GM19238 (cell line): ENCODE results near the gene OSBP2.

Experiments
- DNase-seq: peaks from one replicate; pipeline ENCODE4 v3.0.0; 2011; ENCODE audit warnings: low spot score; ENCODE audit not compliant: insufficient read length

OSBP2 gene

GRCh38 chr22:30878516-30879414 is 184.1 kb downstream of the OSBP2 start:
- DNase-seq: no peak

GRCh38 chr22:30879415-30879797 is 184.7 kb downstream of the OSBP2 start:
- DNase-seq: no peak

- DNase-seq: no peak
Observed at GRCh38 chr22:30880181-30880601, 185.5 kb downstream of the OSBP2 start.

- no peak for DNase-seq
Observed at GRCh38 chr22:30880847-30881246, 186.2 kb downstream of the OSBP2 start.

GRCh38 chr22:30881361-30882183 is 186.9 kb downstream of the OSBP2 start:
- DNase-seq: no peak

- DNase-seq: no peak
Observed at GRCh38 chr22:30882184-30882717, 187.6 kb downstream of the OSBP2 start.

- DNase-seq: no peak
Observed at GRCh38 chr22:30882974-30883533, 188.4 kb downstream of the OSBP2 start.

- DNase-seq: no peak
Observed at GRCh38 chr22:30883586-30884145, 189.0 kb downstream of the OSBP2 start.

- DNase-seq: no peak
Observed at GRCh38 chr22:30884211-30885000, 189.7 kb downstream of the OSBP2 start.

GRCh38 chr22:30885001-30885366 is 190.3 kb downstream of the OSBP2 start:
- DNase-seq: no peak

GRCh38 chr22:30885591-30885990 is 190.9 kb downstream of the OSBP2 start:
- DNase-seq: no peak

GRCh38 chr22:30887453-30887852 is 192.8 kb downstream of the OSBP2 start:
- DNase-seq: no peak

GRCh38 chr22:30887861-30888260 is 193.2 kb downstream of the OSBP2 start:
- DNase-seq: no peak

GRCh38 chr22:30889268-30889995 is 194.8 kb downstream of the OSBP2 start:
- no peak for DNase-seq

GRCh38 chr22:30889996-30890480 is 195.4 kb downstream of the OSBP2 start:
- DNase-seq: no peak

- DNase-seq: peak; percentile 63
Observed at GRCh38 chr22:30890686-30891442, 196.2 kb downstream of the OSBP2 start.

GRCh38 chr22:30891443-30891755 is 196.7 kb downstream of the OSBP2 start:
- DNase-seq: no peak

GRCh38 chr22:30891781-30892180 is 197.1 kb downstream of the OSBP2 start:
- no peak for DNase-seq

- DNase-seq: no peak
Observed at GRCh38 chr22:30892286-30892685, 197.6 kb downstream of the OSBP2 start.
